ENCODE results near the gene GFM1. TPM values are rescaled to one million over a fixed set of nuclear protein-coding genes. Genes with fewer than 3 reads are reported as not detected.

Gene GFM1
- 29.7 TPM for polyA plus RNA-seq (ENCODE audit: insufficient read length)

GRCh38 chr3:158644345-158644908, at the start of gene GFM1:
Gene GFM1 (plus strand): TSS chr3:158644527. CDS start chr3:158644635, 108 bp downstream.
- DNase-seq, result peak; percentile 94

GRCh38 chr3:158600787-158601186, 43.5 kb upstream of the GFM1 start:
- DNase-seq, result no peak

- no peak for DNase-seq
Observed at GRCh38 chr3:158602227-158602626, 42.1 kb upstream of the GFM1 start.

GRCh38 chr3:158617982-158618875, 26.1 kb upstream of the GFM1 start:
- DNase-seq, result no peak

GRCh38 chr3:158625881-158626280, 18.4 kb upstream of the GFM1 start:
- DNase-seq, result no peak

GRCh38 chr3:158631981-158632380, 12.3 kb upstream of the GFM1 start:
- no peak for DNase-seq

GRCh38 chr3:158640646-158641045, 3.7 kb upstream of the GFM1 start:
- DNase-seq, result no peak

- DNase-seq, result no peak
Observed at GRCh38 chr3:158642005-158642404, 2.3 kb upstream of the GFM1 start.

- no peak for DNase-seq
Observed at GRCh38 chr3:158642474-158643210, 1.7 kb upstream of the GFM1 start.

GRCh38 chr3:158649791-158650190, 5.5 kb downstream of the GFM1 start:
- DNase-seq, result no peak

- DNase-seq, result no peak
Observed at GRCh38 chr3:158651192-158651591, 6.9 kb downstream of the GFM1 start.

GRCh38 chr3:158652463-158652862, 8.1 kb downstream of the GFM1 start:
- no peak for DNase-seq

- no peak for DNase-seq
Observed at GRCh38 chr3:158658889-158659288, 14.6 kb downstream of the GFM1 start.

GRCh38 chr3:158659454-158660237, 15.3 kb downstream of the GFM1 start:
- peak; percentile 37 for DNase-seq

- no peak for DNase-seq
Observed at GRCh38 chr3:158660711-158661110, 16.4 kb downstream of the GFM1 start.

- DNase-seq, result no peak
Observed at GRCh38 chr3:158663246-158663645, 18.9 kb downstream of the GFM1 start.

- no peak for DNase-seq
Observed at GRCh38 chr3:158663832-158664231, 19.5 kb downstream of the GFM1 start.

GRCh38 chr3:158666416-158666815, 22.1 kb downstream of the GFM1 start:
- DNase-seq, result no peak

GRCh38 chr3:158668506-158668905, 24.2 kb downstream of the GFM1 start:
- no peak for DNase-seq

- DNase-seq, result no peak
Observed at GRCh38 chr3:158671821-158672214, 27.5 kb downstream of the GFM1 start.

- DNase-seq, result peak; percentile 86
Observed at GRCh38 chr3:158672215-158673176, 28.2 kb downstream of the GFM1 start, which contains the start of gene LXN. Gene LXN (minus strand): TSS chr3:158672648. CDS start chr3:158672478, 170 bp downstream.
